Activated T-helper 2 cell treated with anti-CD3 and anti-CD28 coated beads, Interferon-gamma antibody, Interleukin-2, Interleukin-4, amounts not matched to agents 10 μg/mL and 5 μg/mL and 100 μg/mL, durations not matched to agents 14 hours and 24 hours and 36 hours (primary cell): ENCODE measurements around the gene PPP1R12C. TPM values are rescaled to one million over a fixed set of nuclear protein-coding genes. Genes with fewer than 3 reads are reported as not detected.
A peak's percentile ranks its signal among the peaks of the same experiment; 100 is the strongest.

Experiments
- DNase-seq: peaks from one replicate; pipeline ENCODE4 v3.0.0; 2021; ENCODE audit warnings: low spot score
- H3K27ac Mint-ChIP-seq: one replicate; pipeline ENCODE4 v1.8.0; 2021; ENCODE audit warnings: mixed read lengths
- H3K27me3 Mint-ChIP-seq: one replicate; pipeline ENCODE4 v1.8.0; 2021; ENCODE audit warnings: low read depth, mixed read lengths
- H3K36me3 Mint-ChIP-seq: one replicate; pipeline ENCODE4 v1.8.0; 2021; ENCODE audit warnings: low read depth, mixed read lengths
- H3K4me1 Mint-ChIP-seq: one replicate; pipeline ENCODE4 v1.8.0; 2021; ENCODE audit warnings: low read depth, mixed read lengths
- H3K4me3 Mint-ChIP-seq: one replicate; pipeline ENCODE4 v1.8.0; 2021; ENCODE audit warnings: low read depth, mild to moderate bottlenecking, moderate library complexity, mixed read lengths
- H3K9me3 Mint-ChIP-seq: one replicate; pipeline ENCODE4 v1.8.0; 2021; ENCODE audit warnings: mixed read lengths
- intact Hi-C: fragments of 100-400 bp; cut with micrococcal nuclease; formaldehyde crosslinking; loops from one replicate; pipeline ENCODE4 v1.15.1; 2023
- total RNA-seq: library from RNA; stranded (reverse); gene quantifications from 2 replicates; pipeline ENCODE4 v1.2.3, GENCODE V29; 2022

The PPP1R12C gene
- total RNA-seq, 1 donor from 2014 or later, result 108 TPM

DNA sequence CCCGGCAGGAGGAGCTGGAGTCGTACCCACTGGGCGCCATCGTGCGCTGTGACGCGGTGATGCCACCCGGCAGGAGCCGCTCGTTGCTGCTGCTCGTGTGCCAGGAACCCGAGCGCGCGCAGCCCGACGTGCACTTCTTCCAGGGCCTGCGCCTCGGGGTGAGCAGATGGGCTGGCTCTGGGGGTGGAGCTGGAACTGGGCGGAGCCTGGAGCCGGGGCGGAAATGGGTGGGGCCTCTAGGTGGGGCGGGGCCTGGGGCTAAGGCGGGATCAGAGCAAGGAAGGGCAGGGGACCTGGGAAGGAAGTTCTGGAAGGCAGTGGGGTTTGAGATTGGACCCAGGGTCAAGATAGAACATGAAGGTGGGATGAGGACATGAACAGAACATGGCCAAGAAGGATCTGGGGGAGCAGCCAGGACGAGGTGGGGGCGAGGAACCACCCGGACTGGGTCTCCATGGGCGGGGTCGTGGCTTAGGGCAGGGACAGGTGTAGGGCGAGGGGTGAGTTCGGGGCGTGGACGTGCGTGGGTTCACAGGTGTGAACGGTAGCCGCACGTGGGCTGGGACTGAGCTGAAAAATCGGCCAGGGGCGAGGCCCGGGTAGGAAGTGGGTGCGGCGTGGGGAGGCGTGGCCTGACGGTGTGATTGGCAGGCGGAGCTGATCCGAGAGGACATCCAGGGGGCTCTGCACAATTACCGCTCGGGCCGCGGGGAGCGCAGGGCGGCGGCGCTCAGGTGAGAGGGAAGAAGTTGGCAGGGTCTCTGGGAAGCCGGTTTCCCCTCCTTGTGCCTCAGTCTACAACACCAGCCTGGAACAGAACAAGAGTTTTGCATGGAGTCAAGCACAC, 37.1 kb downstream of the PPP1R12C start:
- Mint-ChIP-seq H3K9me3 (no peaks in the 10 kb centered on the region), H3K4me3 (peak overlapping the region; percentile 79), H3K36me3 (peaks cover 7% of the 10 kb centered on the region), H3K4me1 (peaks cover 16% of the 10 kb centered on the region), H3K27ac (peak overlapping the region; percentile 86), H3K27me3 (peaks cover 20% of the 10 kb centered on the region)
- peak; percentile 75 for DNase-seq
- intact Hi-C loops, result loop anchor here (2.0 to 10.0 kb wide), 4 partner anchors 18 to 616 kb away; partner anchors contain the start of genes DNAAF3, LENG9, PPP1R12C and RDH13

DNA sequence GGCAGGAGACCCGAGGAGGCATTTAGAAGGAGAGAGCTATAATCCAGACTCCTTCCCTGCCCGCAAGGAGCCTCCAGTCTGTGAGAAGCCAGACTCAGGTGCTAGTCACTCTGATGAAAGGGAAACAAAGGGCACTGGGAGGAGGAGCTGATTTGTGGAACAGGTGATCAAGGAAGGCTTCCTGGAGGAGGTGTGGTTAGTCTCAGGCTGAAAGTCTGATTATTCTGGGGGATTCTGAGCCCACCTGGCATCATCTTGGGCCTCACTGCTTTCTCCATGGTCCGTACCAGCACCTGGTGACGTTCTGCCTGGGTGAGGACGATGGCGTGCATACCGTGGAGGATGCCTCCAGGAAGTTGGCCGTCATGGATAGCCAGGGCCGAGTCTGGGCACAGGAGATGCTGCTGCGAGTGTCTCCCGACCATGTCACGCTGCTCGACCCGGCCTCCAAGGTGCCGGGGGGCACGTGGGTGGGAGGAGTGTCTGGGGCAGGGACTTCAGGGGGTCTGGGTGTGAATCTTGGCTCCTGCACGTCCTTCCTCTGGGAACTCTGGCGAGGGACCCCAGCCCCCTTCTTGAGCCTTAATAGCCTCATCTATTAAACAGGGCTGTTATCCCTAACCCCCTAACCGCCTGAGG, 37.9 kb downstream of the PPP1R12C start:
- Mint-ChIP-seq H3K27ac (no peak overlapping the region), H3K4me1 (peaks cover 16% of the 10 kb centered on the region), H3K36me3 (peaks cover 7% of the 10 kb centered on the region), H3K9me3 (no peaks in the 10 kb centered on the region), H3K27me3 (peaks cover 16% of the 10 kb centered on the region), H3K4me3 (peak overlapping the region; percentile 79)
- no peak for DNase-seq
- intact Hi-C loops, result loop anchor here (2.0 to 10.0 kb wide), 4 partner anchors 17 to 615 kb away; partner anchors contain the start of genes DNAAF3, LENG9, PPP1R12C and RDH13

DNA sequence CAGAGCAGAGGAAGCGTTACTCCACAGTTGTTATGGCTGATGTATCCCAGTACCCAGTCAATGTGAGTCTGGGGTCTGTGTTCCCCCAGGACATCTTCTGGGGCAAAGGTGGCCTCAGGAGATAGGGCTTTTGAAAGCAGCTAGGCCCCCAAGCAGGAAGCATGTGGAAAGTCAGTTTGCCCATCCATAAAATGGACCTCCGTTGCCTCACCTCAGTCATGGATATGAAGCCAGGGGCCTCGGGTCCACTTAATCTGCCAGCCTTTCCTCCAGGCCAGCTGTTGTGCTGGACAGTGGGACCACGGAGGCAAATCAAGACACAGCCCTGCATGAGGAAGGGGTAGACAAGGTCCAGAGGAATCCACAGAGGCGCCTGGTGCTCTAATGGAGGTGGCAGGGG, 38.4 kb downstream of the PPP1R12C start:
- DNase-seq, result no peak
- H3K27me3 Mint-ChIP-seq, result peaks cover 14% of the 10 kb centered on the region
- H3K36me3 Mint-ChIP-seq, result peaks cover 7% of the 10 kb centered on the region
- peaks cover 16% of the 10 kb centered on the region for H3K4me1 Mint-ChIP-seq
- H3K4me3 Mint-ChIP-seq, result peak overlapping the region; percentile 42
- H3K27ac Mint-ChIP-seq, result no peak overlapping the region
- H3K9me3 Mint-ChIP-seq, result no peaks in the 10 kb centered on the region
- intact Hi-C loops, result no loop called here

DNA sequence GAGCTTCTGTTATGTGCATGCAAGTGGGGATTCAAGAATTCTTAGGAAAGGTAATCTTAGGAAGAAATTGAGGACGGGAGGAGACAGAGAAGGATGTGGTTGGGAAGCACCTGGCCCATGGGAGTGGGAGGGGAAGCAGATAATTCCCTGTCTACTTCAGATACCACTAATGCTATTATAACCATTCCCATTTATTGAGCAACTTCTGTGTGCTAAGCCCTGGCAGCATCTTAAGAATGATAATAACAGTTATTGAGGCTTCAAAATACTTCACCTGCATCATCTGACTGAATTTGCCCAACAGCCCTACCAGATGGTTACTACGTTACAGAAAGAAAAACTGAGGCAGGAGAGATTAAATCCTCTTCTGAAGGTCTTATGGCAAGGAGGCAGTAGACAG, 40.3 kb downstream of the PPP1R12C start:
- H3K27ac Mint-ChIP-seq, result no peak overlapping the region
- H3K27me3 Mint-ChIP-seq, result peaks cover 9% of the 10 kb centered on the region
- no peak overlapping the region for H3K4me3 Mint-ChIP-seq
- peaks cover 9% of the 10 kb centered on the region for H3K4me1 Mint-ChIP-seq
- no peaks in the 10 kb centered on the region for H3K9me3 Mint-ChIP-seq
- intact Hi-C loops, result no loop called here
- peaks cover 4% of the 10 kb centered on the region for H3K36me3 Mint-ChIP-seq
- DNase-seq, result no peak

DNA sequence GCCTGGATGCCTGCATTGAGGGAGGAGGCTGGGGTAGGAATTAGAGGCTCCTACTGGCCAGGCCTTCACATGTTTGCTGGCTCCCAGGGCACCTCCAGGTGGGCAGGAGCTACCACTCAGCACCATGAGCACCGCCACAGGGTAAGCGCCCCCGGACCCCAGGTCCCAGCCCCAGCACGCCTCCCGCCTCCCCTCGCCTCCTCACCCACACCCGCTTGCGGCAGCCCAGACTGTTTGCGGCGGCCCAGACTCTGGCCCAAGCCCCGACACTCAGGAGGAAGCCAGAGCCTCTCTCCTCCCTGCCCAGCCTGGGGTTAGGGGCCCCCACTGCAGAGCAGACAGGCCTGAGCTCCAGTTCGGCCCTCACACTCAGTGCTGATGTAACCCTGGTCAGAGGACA, 41.1 kb downstream of the PPP1R12C start:
- Mint-ChIP-seq H3K27ac (no peak overlapping the region), H3K4me1 (peaks cover 9% of the 10 kb centered on the region), H3K4me3 (no peak overlapping the region), H3K27me3 (peaks cover 11% of the 10 kb centered on the region), H3K36me3 (peaks cover 4% of the 10 kb centered on the region), H3K9me3 (no peaks in the 10 kb centered on the region)
- intact Hi-C loops, result no loop called here
- DNase-seq, result no peak

DNA sequence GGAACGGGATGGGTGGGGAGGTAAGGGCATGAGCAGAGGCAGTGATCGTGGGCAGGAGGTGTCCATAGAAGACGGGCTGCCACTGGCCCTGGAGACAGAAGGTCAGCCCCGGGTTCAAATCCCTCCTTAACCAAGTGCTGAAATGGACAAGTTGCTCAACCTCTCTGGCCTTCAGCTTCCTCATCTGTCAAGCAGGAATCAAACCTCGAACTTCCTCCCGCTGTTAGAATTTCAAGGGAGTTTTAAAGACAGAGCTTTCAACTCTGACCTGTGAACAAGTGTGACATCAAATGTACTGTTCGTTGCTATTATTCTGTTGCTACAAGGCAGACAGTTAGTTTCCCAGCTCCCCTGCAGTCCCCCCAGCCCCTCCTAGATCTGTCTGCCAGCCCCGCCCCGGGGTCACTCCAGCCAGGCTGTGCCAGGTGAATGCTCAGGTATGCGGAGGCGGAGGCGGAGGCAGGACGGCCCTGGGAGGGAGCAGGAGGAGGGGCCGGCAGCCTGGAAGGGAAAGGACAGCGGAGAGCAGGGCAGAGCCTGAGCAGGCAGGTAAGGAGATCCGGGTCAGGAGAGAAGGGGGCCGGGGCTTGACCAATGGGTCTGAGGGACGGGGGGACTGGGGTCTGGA, 42.0 kb downstream of the PPP1R12C start, which contains the start of gene EPS8L1:
Gene EPS8L1 (plus strand): TSS at position 499 of the 628 bp plus-strand sequence. CDS start 576 bp downstream, outside the sequence.
- no peak within 1 kb of the TSS for H3K27ac Mint-ChIP-seq
- no peak within 1 kb of the TSS for H3K4me3 Mint-ChIP-seq
- DNase-seq, result no peak
- intact Hi-C loops, result no loop called here
- peaks cover 4% of the 10 kb centered on the region for H3K36me3 Mint-ChIP-seq
- H3K4me1 Mint-ChIP-seq, result peaks cover 7% of the 10 kb centered on the region
- H3K27me3 Mint-ChIP-seq, result peaks cover 13% of the 10 kb centered on the region
- no peaks in the 10 kb centered on the region for H3K9me3 Mint-ChIP-seq

DNA sequence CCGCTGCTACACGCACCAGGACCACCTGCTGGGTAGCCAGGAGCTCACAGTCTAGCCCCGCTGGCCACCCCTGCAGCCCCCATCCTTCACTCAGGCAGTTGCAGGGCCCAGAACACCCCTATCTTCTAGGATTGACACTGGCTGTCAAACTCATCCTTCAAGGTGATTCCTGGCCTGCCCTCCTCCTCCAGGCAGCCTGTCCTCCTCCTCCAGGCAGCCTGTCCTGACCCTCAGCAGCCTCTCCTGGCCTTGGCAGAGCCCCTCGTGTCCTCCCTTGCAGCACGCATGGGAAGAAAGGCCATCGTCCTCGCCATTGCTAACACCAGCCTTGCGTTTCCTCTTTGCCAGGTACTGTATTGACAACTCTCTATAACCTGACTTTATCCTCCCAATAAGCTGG, 45.5 kb downstream of the PPP1R12C start:
- Mint-ChIP-seq H3K27ac (no peak overlapping the region), H3K27me3 (peaks cover 40% of the 10 kb centered on the region), H3K4me3 (no peak overlapping the region), H3K36me3 (no peaks in the 10 kb centered on the region), H3K9me3 (no peaks in the 10 kb centered on the region), H3K4me1 (peaks cover 9% of the 10 kb centered on the region)
- intact Hi-C loops, result no loop called here
- DNase-seq, result no peak

DNA sequence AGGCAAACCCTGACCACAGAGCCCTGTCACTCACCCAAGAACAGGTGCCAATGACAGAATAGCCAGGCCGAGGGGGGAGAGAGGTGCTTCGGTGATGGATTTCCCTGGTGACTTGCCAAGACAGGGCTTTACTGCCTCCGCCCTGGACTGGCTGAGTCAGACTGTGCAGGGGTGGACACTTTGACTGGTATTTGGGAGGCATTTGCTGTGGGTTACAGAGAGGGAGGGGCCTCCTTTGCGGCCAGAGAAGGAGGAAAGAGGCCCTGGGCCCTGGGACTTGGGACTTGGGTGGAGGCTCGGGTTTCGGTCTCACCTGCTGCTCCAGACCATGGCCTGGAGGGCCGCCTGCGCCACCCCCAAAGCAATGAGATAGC, 46.3 kb downstream of the PPP1R12C start:
- Mint-ChIP-seq H3K36me3 (no peaks in the 10 kb centered on the region), H3K27ac (no peak overlapping the region), H3K4me1 (peaks cover 9% of the 10 kb centered on the region), H3K27me3 (peaks cover 48% of the 10 kb centered on the region), H3K9me3 (no peaks in the 10 kb centered on the region), H3K4me3 (no peak overlapping the region)
- no peak for DNase-seq
- intact Hi-C loops, result no loop called here

DNA sequence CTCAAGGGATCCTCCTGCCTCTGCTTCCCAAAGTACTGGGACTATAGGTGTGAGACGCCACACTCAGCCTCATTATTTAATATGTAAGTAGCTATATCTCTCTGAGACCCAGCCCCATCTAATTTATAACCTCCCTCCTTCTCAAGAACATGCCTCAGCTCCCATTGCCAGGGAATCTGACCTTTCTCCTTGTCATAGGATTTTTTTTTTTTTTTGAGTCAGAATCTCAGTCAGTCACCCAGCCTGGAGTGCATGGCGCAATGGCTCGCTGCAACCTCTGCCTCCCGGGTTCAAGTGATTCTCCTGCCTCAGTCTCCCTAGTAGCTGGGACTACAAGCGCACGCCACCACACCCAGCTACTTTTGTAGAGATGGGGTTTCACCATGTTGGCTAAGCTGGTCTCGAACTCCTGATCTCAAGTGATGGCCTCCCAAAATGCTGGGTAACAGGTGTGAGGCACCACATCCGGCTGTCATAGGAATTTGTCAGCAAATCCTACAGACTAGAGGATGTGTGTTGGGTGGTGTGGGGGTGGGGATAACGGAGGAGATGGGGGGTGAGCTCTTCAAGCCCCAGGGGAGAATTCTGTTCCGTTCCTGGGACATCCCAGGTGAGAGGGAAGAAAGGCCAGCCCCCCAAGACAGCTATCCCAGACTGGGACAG, 46.8 kb downstream of the PPP1R12C start:
- Mint-ChIP-seq H3K27me3 (peaks cover 50% of the 10 kb centered on the region), H3K9me3 (no peaks in the 10 kb centered on the region), H3K4me1 (peaks cover 9% of the 10 kb centered on the region), H3K4me3 (no peak overlapping the region), H3K27ac (no peak overlapping the region), H3K36me3 (no peaks in the 10 kb centered on the region)
- intact Hi-C loops, result no loop called here
- no peak for DNase-seq

DNA sequence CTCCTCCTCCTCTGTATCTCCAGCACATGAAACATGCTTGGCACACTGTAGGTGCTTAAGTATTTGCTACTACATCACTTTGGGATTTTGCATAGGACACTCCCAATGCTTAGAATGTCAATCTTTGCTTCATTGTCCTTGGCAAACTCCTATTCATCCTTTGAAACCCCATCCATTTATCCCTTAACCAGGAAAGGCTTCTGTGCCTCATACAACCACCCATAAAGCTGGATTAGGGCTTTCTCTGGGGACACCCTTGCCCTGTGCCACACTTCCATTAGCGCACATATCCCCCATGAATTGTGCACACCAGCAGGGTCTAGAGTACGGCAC, 47.6 kb downstream of the PPP1R12C start:
- intact Hi-C loops, result no loop called here
- DNase-seq, result no peak
- Mint-ChIP-seq H3K4me3 (no peak overlapping the region), H3K4me1 (peaks cover 9% of the 10 kb centered on the region), H3K9me3 (no peaks in the 10 kb centered on the region), H3K27me3 (peaks cover 52% of the 10 kb centered on the region), H3K27ac (no peak overlapping the region), H3K36me3 (no peaks in the 10 kb centered on the region)

DNA sequence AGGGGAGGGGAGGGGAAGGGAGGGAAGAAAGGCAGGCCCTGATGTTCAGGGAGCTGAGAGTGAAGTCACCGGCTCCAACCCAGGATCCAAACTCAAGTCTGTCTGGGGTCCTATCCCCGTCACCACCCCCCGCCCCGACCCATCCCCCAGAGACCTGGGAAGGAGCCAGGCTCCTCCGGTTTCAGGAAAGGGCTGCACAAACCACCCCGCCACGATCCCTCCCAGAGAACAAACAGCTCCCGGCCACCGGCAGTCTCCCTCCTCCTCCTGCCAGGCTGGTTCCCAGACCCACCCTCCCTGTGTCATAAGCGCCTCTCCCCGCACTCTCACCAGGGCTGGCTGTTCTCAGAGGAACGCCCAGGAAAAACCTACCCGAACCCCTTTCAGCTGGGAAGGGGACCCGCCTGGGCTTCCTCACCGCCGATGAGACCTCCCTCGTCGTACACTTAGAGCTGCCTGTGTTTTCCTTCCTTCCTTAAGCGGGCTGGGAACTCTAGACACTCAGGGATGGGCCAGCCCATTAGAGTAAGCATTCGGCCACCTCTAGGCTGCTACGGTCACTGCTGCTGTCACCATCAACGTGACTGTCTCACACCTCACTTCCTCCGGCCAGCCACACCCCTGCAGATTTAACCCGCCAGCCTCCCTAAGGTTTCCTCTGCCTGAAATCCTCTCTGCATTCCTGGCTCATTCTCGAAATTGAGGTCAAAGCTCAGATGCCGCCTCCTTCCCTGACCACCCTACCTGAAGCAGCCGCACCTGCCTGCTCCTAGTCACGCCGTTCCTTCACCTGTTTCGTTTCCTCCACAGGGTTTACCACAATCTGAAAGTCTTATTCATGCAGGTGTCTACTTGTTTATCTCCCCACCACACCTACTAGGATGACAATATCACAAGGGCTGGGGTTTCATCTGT, 48.2 kb downstream of the PPP1R12C start:
- Mint-ChIP-seq H3K36me3 (no peaks in the 10 kb centered on the region), H3K4me3 (no peak overlapping the region), H3K27ac (no peak overlapping the region), H3K9me3 (no peaks in the 10 kb centered on the region), H3K27me3 (peaks cover 55% of the 10 kb centered on the region), H3K4me1 (peaks cover 9% of the 10 kb centered on the region)
- DNase-seq, result no peak
- intact Hi-C loops, result no loop called here

DNA sequence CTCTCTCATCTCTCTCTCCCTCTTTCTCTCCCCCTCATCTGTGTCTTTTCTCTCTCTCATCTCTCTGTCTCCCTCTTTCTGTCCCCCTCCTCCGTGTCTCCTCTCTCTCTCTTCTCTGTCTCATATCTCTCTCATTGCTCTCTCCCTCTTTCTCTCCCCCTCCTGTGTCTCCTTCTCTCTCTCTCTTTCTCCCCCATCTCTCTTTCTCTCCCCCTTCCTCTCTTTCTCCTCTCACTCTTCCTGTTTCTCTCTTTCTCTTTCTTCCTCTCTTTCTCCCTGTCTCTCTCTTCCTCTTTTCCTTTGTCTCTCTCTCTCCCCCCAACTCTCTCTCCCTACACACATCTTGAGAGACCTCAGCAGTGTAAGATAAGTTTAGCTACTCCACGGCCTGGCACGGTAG, 49.6 kb downstream of the PPP1R12C start:
- Mint-ChIP-seq H3K4me1 (peaks cover 9% of the 10 kb centered on the region), H3K27me3 (peaks cover 49% of the 10 kb centered on the region), H3K9me3 (no peaks in the 10 kb centered on the region), H3K4me3 (no peak overlapping the region), H3K36me3 (no peaks in the 10 kb centered on the region), H3K27ac (no peak overlapping the region)
- intact Hi-C loops, result no loop called here
- no peak for DNase-seq
